Gastroesophageal sphincter (tissue), 3 donors: ENCODE measurements around the gene EIF5AL1.

Experiments used
- CTCF ChIP-seq, 4 experiments: fragments of 200-600 bp in 2 of 4; fragments of 450-650 bp in 2 of 4; sonication (generic) in 1 of 4; IDR thresholded peaks; one replicate each; pipeline ENCODE4 v1.5.1; 2017 to 2019; ENCODE audit warnings: antibody characterized with exemption in 4 of 4, mild to moderate bottlenecking in 2 of 4, moderate library complexity in 2 of 4
- EP300 ChIP-seq: sonication (generic); formaldehyde crosslinking; IDR thresholded peaks from one replicate; pipeline ENCODE4 v1.6.1; 2017; ENCODE audit warnings: antibody characterized with exemption, mild to moderate bottlenecking
- POLR2A ChIP-seq, 2 donors: fragments of 450-650 bp; IDR thresholded peaks; one replicate each; pipeline ENCODE4 v1.6.1; 2017; ENCODE audit warnings: antibody characterized with exemption in 2 of 2, mild to moderate bottlenecking in 2 of 2, moderate library complexity in 1 of 2
- POLR2AphosphoS5 ChIP-seq: sonication (generic); formaldehyde crosslinking; IDR thresholded peaks from one replicate; pipeline ENCODE4 v1.6.1; 2017; ENCODE audit warnings: antibody characterized with exemption

- TF ChIP-seq POLR2A (IDR thresholded peaks at IDR 0.05) (no peak), CTCF (IDR thresholded peaks at IDR 0.05) (no peak), EP300 (no peak), POLR2AphosphoS5 (no peak)
These were observed 18.5 kb upstream of the EIF5AL1 start for GRCh38 chr10:79493806-79494205.
